ENCODE results near the gene RBL2.

RBL2 gene

DNA sequence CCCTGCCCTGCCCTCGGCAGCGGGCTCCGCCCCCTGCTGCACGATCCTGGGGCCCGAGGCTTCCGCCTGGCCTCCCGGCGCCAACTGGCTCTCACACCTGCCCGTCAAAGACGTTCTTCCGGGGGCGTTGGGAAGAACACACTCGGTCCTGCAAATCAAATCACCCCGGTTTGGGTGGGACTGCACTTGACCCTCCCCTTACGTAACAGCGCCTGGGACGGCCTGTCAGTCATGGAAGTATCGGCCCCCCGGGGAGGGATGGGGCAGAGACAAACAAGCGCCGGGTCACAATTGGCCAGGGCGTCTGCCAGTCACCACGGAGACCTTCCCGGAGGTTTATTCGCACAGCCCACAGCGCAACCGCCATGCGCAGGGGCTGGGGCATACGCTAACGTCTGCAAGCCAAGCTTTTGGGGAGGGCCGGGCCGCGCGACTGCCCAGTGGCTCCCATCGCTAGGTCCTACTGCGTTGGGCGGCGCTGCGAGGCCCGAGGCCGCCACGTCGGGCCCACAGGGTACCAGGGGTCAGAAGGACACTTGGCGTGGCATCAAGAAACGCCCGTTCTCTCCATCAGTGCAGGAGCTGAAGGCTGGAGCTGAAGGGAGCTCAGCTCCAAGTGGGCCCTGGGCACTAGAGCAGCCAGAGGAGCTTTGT lies 69.1 kb downstream of the RBL2 start:
- Histone ChIP-seq H3K27ac (ENCODE audit: low read depth, low read length) (peak overlapping the region; percentile 93), H3K4me3 (ENCODE audit: low read depth in 1 of 5, low read length in 5 of 5) (peak overlapping the region; percentile 59 to 91 (median 68)), H3K27me3 (ENCODE audit: control insufficient read depth in 5 of 5, insufficient read depth in 4 of 5, low read length in 5 of 5) (no peaks in the 10 kb centered on the region), H3K36me3 (ENCODE audit: control insufficient read depth in 5 of 5, insufficient read depth in 5 of 5, low read length in 5 of 5) (peaks cover under 1 to 9% (median 8%) of the 10 kb centered on the region in 5 donors), H3K4me1 (ENCODE audit: control insufficient read depth in 5 of 5, insufficient read depth in 5 of 5, low read length in 5 of 5) (peaks cover 12 to 45% (median 38%) of the 10 kb centered on the region in 5 donors), H3K9ac (ENCODE audit: low read length in 5 of 5) (peak overlapping the region in 3 of 5 donors; percentile 57 to 71 (median 69)), H3K9me3 (ENCODE audit: control insufficient read depth in 5 of 5, low read length in 5 of 5) (no peaks in the 10 kb centered on the region)

- H3K4me1 ChIP-seq (ENCODE audit: control insufficient read depth in 5 of 5, insufficient read depth in 5 of 5, low read length in 5 of 5), result peaks cover 12 to 47% (median 40%) of the 10 kb centered on the region in 5 donors
These were observed 69.9 kb downstream of the RBL2 start for GRCh38 chr16:53503991-53504663.

DNA sequence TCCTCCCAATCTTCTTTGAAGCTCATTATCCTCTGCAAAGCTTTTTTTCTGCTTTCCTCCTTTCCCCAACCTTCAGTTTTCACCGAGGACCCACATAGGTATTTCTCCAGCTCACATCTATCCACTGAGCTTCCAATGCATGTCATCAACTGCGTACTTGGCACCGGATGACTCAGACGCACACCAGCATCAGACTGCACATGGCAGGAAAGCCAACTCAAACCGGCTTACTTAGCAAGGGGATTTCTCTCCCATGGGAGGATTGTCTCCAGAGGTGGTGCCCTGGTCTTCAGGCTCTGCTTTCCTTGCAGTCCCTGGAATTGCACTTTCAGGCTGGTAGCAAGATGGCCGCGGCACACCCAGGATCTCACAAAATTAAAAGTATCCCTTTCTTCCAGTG lies 70.4 kb downstream of the RBL2 start:
- Histone ChIP-seq H3K9me3 (ENCODE audit: control insufficient read depth in 5 of 5, low read length in 5 of 5) (no peaks in the 10 kb centered on the region), H3K27me3 (ENCODE audit: control insufficient read depth in 5 of 5, insufficient read depth in 4 of 5, low read length in 5 of 5) (no peaks in the 10 kb centered on the region), H3K27ac (ENCODE audit: low read depth, low read length) (peak overlapping the region; percentile 93), H3K4me1 (ENCODE audit: control insufficient read depth in 5 of 5, insufficient read depth in 5 of 5, low read length in 5 of 5) (peaks cover 12 to 52% (median 40%) of the 10 kb centered on the region in 5 donors), H3K4me3 (ENCODE audit: low read depth in 1 of 5, low read length in 5 of 5) (peak overlapping the region; percentile 22 to 76 (median 67)), H3K36me3 (ENCODE audit: control insufficient read depth in 5 of 5, insufficient read depth in 5 of 5, low read length in 5 of 5) (no peaks in the 10 kb centered on the region), H3K9ac (ENCODE audit: low read length in 5 of 5) (peak overlapping the region in 3 of 5 donors; percentile 9 to 74 (median 71))

More at GRCh38 chr16:53503991-53504663, 69.9 kb downstream of the RBL2 start:
- Histone ChIP-seq H3K9me3 (ENCODE audit: control insufficient read depth in 5 of 5, low read length in 5 of 5) (no peaks in the 10 kb centered on the region), H3K36me3 (ENCODE audit: control insufficient read depth in 5 of 5, insufficient read depth in 5 of 5, low read length in 5 of 5) (peaks cover 0 to 2% (median under 1%) of the 10 kb centered on the region in 5 donors), H3K4me3 (ENCODE audit: low read depth in 1 of 5, low read length in 5 of 5) (peak overlapping the region; percentile 59 to 76 (median 68)), H3K9ac (ENCODE audit: low read length in 5 of 5) (peak overlapping the region; percentile 43 to 74 (median 71)), H3K27ac (ENCODE audit: low read depth, low read length) (peak overlapping the region; percentile 93), H3K27me3 (ENCODE audit: control insufficient read depth in 5 of 5, insufficient read depth in 4 of 5, low read length in 5 of 5) (no peaks in the 10 kb centered on the region)

- H3K36me3 ChIP-seq (ENCODE audit: control insufficient read depth in 5 of 5, insufficient read depth in 5 of 5, low read length in 5 of 5), result no peaks in the 10 kb centered on the region
- no peaks in the 10 kb centered on the region for H3K9me3 ChIP-seq (ENCODE audit: control insufficient read depth in 5 of 5, low read length in 5 of 5)
- H3K4me3 ChIP-seq (ENCODE audit: low read depth in 1 of 5, low read length in 5 of 5), result no peak overlapping the region
- H3K9ac ChIP-seq (ENCODE audit: low read length in 5 of 5), result no peak overlapping the region
- no peaks in the 10 kb centered on the region for H3K27me3 ChIP-seq (ENCODE audit: control insufficient read depth in 5 of 5, insufficient read depth in 4 of 5, low read length in 5 of 5)
- H3K27ac ChIP-seq (ENCODE audit: low read depth, low read length), result no peak overlapping the region
- H3K4me1 ChIP-seq (ENCODE audit: control insufficient read depth in 5 of 5, insufficient read depth in 5 of 5, low read length in 5 of 5), result peaks cover 7 to 62% (median 39%) of the 10 kb centered on the region in 5 donors
These were observed 72.0 kb downstream of the RBL2 start for GRCh38 chr16:53506254-53506653.

GRCh38 chr16:53507464-53508179 lies 73.4 kb downstream of the RBL2 start:
- no peak overlapping the region for H3K9ac ChIP-seq (ENCODE audit: low read length in 5 of 5)
- H3K9me3 ChIP-seq (ENCODE audit: control insufficient read depth in 5 of 5, low read length in 5 of 5), result no peaks in the 10 kb centered on the region
- no peak overlapping the region for H3K27ac ChIP-seq (ENCODE audit: low read depth, low read length)
- peaks cover 0 to 55% (median 27%) of the 10 kb centered on the region in 5 donors for H3K4me1 ChIP-seq (ENCODE audit: control insufficient read depth in 5 of 5, insufficient read depth in 5 of 5, low read length in 5 of 5)
- no peak overlapping the region for H3K4me3 ChIP-seq (ENCODE audit: low read depth in 1 of 5, low read length in 5 of 5)
- H3K36me3 ChIP-seq (ENCODE audit: control insufficient read depth in 5 of 5, insufficient read depth in 5 of 5, low read length in 5 of 5), result no peaks in the 10 kb centered on the region
- no peaks in the 10 kb centered on the region for H3K27me3 ChIP-seq (ENCODE audit: control insufficient read depth in 5 of 5, insufficient read depth in 4 of 5, low read length in 5 of 5)

DNA sequence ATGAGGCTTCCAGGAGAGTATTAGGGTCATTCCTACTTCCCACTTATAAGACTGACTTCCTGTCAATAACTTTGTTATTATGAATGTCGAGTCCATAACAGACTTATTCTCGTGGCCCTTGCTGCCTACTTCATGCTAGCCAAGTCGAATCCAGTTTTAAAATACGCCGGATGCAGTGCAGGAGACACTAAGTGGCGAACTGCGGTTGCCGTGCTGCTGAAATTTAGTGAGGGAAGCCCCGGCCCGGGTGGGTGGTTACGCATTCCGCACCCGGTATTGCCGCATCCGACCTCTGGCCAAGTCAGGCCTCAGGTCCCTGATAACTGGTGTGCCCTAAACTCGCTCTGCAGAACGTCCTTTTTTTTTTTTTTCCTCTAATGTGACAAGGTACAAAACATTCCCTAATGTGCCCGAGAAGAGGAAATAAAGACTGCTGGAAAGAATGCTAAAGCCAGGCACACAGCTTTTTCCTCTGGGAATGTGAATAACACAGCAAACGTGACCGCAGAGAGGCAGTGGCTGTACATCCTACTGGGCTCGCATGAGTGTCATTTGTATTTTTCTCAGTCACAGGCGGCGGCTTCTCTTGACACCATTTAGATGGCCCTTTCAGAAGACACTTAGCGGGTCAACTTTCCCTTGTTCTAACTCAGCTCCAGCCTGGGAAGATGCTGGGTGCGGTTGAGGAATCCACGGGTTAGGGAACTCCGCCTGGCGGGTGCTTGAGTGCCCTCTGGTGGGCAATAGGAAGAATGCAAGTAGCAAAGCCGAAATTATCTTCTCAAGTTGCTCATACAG lies 75.8 kb downstream of the RBL2 start:
- peak overlapping the region; percentile 18 to 49 (median 41) for H3K4me3 ChIP-seq (ENCODE audit: low read depth in 1 of 5, low read length in 5 of 5)
- H3K27me3 ChIP-seq (ENCODE audit: control insufficient read depth in 5 of 5, insufficient read depth in 4 of 5, low read length in 5 of 5), result no peaks in the 10 kb centered on the region
- peaks cover 0 to 3% (median 0%) of the 10 kb centered on the region in 5 donors for H3K9me3 ChIP-seq (ENCODE audit: control insufficient read depth in 5 of 5, low read length in 5 of 5)
- H3K9ac ChIP-seq (ENCODE audit: low read length in 5 of 5), result peak overlapping the region in 2 of 5 donors; percentile 40 to 63
- peaks cover 0 to 39% (median 10%) of the 10 kb centered on the region in 5 donors for H3K4me1 ChIP-seq (ENCODE audit: control insufficient read depth in 5 of 5, insufficient read depth in 5 of 5, low read length in 5 of 5)
- no peaks in the 10 kb centered on the region for H3K36me3 ChIP-seq (ENCODE audit: control insufficient read depth in 5 of 5, insufficient read depth in 5 of 5, low read length in 5 of 5)
- H3K27ac ChIP-seq (ENCODE audit: low read depth, low read length), result peak overlapping the region; percentile 43

DNA sequence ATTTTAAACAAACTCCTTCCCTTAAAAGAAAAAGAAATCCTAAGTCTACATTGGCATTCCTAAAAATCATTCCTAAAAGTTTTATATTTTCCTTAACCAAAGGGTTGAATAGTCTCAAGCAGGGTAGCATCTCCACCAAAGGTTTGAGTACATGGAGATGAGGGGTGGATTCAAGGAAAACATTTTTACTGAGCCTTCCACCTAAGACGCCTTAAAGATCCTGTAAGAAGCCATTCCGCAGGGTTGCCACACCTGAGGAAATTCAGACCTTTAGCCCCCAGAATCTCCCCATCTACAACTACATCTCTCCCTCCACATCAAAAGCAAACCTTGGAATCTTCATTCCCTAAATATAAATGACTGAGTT lies 76.4 kb downstream of the RBL2 start:
- H3K4me3 ChIP-seq (ENCODE audit: low read depth in 1 of 5, low read length in 5 of 5), result peak overlapping the region in 1 of 5 donors; percentile 40
- no peaks in the 10 kb centered on the region for H3K36me3 ChIP-seq (ENCODE audit: control insufficient read depth in 5 of 5, insufficient read depth in 5 of 5, low read length in 5 of 5)
- H3K4me1 ChIP-seq (ENCODE audit: control insufficient read depth in 5 of 5, insufficient read depth in 5 of 5, low read length in 5 of 5), result peaks cover 0 to 37% (median 8%) of the 10 kb centered on the region in 5 donors
- no peaks in the 10 kb centered on the region for H3K27me3 ChIP-seq (ENCODE audit: control insufficient read depth in 5 of 5, insufficient read depth in 4 of 5, low read length in 5 of 5)
- H3K9me3 ChIP-seq (ENCODE audit: control insufficient read depth in 5 of 5, low read length in 5 of 5), result peaks cover 0 to 4% (median 0%) of the 10 kb centered on the region in 5 donors
- H3K27ac ChIP-seq (ENCODE audit: low read depth, low read length), result peak overlapping the region; percentile 43
- H3K9ac ChIP-seq (ENCODE audit: low read length in 5 of 5), result no peak overlapping the region

- Histone ChIP-seq H3K9me3 (ENCODE audit: control insufficient read depth in 5 of 5, low read length in 5 of 5) (peaks cover 0 to 4% (median 0%) of the 10 kb centered on the region in 5 donors), H3K27me3 (ENCODE audit: control insufficient read depth in 5 of 5, insufficient read depth in 4 of 5, low read length in 5 of 5) (no peaks in the 10 kb centered on the region), H3K9ac (ENCODE audit: low read length in 5 of 5) (peak overlapping the region in 1 of 5 donors; percentile 14), H3K4me3 (ENCODE audit: low read depth in 1 of 5, low read length in 5 of 5) (no peak overlapping the region), H3K27ac (ENCODE audit: low read depth, low read length) (peak overlapping the region; percentile 43), H3K36me3 (ENCODE audit: control insufficient read depth in 5 of 5, insufficient read depth in 5 of 5, low read length in 5 of 5) (no peaks in the 10 kb centered on the region), H3K4me1 (ENCODE audit: control insufficient read depth in 5 of 5, insufficient read depth in 5 of 5, low read length in 5 of 5) (peaks cover 0 to 40% (median 8%) of the 10 kb centered on the region in 5 donors)
These were observed 76.8 kb downstream of the RBL2 start for GRCh38 chr16:53511084-53511402.

- H3K9ac ChIP-seq (ENCODE audit: low read length in 5 of 5), result peak overlapping the region in 1 of 5 donors; percentile 14
- peaks cover 0 to 46% (median 8%) of the 10 kb centered on the region in 5 donors for H3K4me1 ChIP-seq (ENCODE audit: control insufficient read depth in 5 of 5, insufficient read depth in 5 of 5, low read length in 5 of 5)
- H3K9me3 ChIP-seq (ENCODE audit: control insufficient read depth in 5 of 5, low read length in 5 of 5), result peaks cover 0 to 4% (median 0%) of the 10 kb centered on the region in 5 donors
- H3K36me3 ChIP-seq (ENCODE audit: control insufficient read depth in 5 of 5, insufficient read depth in 5 of 5, low read length in 5 of 5), result no peaks in the 10 kb centered on the region
- no peaks in the 10 kb centered on the region for H3K27me3 ChIP-seq (ENCODE audit: control insufficient read depth in 5 of 5, insufficient read depth in 4 of 5, low read length in 5 of 5)
- no peak overlapping the region for H3K4me3 ChIP-seq (ENCODE audit: low read depth in 1 of 5, low read length in 5 of 5)
- no peak overlapping the region for H3K27ac ChIP-seq (ENCODE audit: low read depth, low read length)
These were observed 77.4 kb downstream of the RBL2 start for GRCh38 chr16:53511403-53512280.

All from subcutaneous abdominal adipose tissue (tissue), 5 donors.